ENCODE data around the gene LCN6. TPM values are rescaled to one million over a fixed set of nuclear protein-coding genes. Genes with fewer than 3 reads are reported as not detected.

LCN6 gene
- total and polyA plus RNA-seq, 9 of the 15 experiments (the other 6 are each of a cell fraction or from before 2014, with no cell fraction given): 0.10 to 0.45 (median 0.37) TPM; not detected in 5

- no peak for TF ChIP-seq ASH1L (IDR thresholded peaks at IDR 0.05; ENCODE audit: borderline replicate concordance, low read depth, partially characterized antibody)
- no peak for TF ChIP-seq MEF2A (IDR thresholded peaks at IDR 0.05; ENCODE audit: control insufficient read depth, low read depth, low read length)
- no peak for TF ChIP-seq ZNF146 (CRISPR knock-in tag; IDR thresholded peaks at IDR 0.05; ENCODE audit: unreplicated experiment)
- no peak for TF ChIP-seq TSC22D4 (tag; IDR thresholded peaks at IDR 0.05)
- TF ChIP-seq ZBED1 (IDR thresholded peaks at IDR 0.05): no peak
- peak; percentile 72; the same call in 1 of the 2 replicates for TF ChIP-seq ZNF263 (CRISPR knock-in tag; IDR thresholded peaks at IDR 0.05; ENCODE audit: borderline replicate concordance)
- no peak for TF ChIP-seq DDX20 (tag; IDR thresholded peaks at IDR 0.05; ENCODE audit: low read depth)
- TF ChIP-seq HMG20A (CRISPR knock-in tag; conservative IDR thresholded peaks at IDR 0.05): no peak
- 0 out of 2 replicates have a peak, but pooled peaks have one; percentile 38 for TF ChIP-seq SIN3B (IDR thresholded peaks at IDR 0.05; ENCODE audit: low read depth)
- TF ChIP-seq GTF2E2 (tag; IDR thresholded peaks at IDR 0.05): no peak
- peak; percentile 64 for TF ChIP-seq ZBTB7A (IDR thresholded peaks at IDR 0.05; ENCODE audit: borderline replicate concordance, control insufficient read depth, low read depth, low read length)
- peak; percentile 15; the same call in 1 of the 2 replicates for TF ChIP-seq CC2D1A (IDR thresholded peaks at IDR 0.05)
- TF ChIP-seq GTF2F1 (IDR thresholded peaks at IDR 0.05; ENCODE audit: low read depth, low read length): no peak
- no peak for TF ChIP-seq NELFE (IDR thresholded peaks at IDR 0.05; ENCODE audit: insufficient read depth, insufficient read length)
- no peak for TF ChIP-seq HINFP (tag; conservative IDR thresholded peaks at IDR 0.05; ENCODE audit: low read depth)
- TF ChIP-seq PRDM10 (IDR thresholded peaks at IDR 0.05; ENCODE audit: partially characterized antibody): no peak
- no peak for TF ChIP-seq CEBPZ (IDR thresholded peaks at IDR 0.05; ENCODE audit: borderline replicate concordance, low read depth, low read length)
These were observed 54.0 kb downstream of the LCN6 start (continued) for GRCh38 chr9:136694163-136694871.

Data from K562 (cell line).